SK-N-SH treated with all-trans-retinoic acid at 6 μM for 48 hours (cell line): Measurements from ENCODE around the gene CDKN2B.

Experiments
- BACH2 ChIP-seq: fragments of 250-450 bp; sonication (Bioruptor Pico); IDR thresholded peaks from 2 replicates; pipeline ENCODE4 v1.9.0; 2021; ENCODE audit warnings: mild to moderate bottlenecking, borderline replicate concordance
- ISL1 ChIP-seq: fragments of 250-450 bp; sonication (Bioruptor Pico); IDR thresholded peaks from 2 replicates; pipeline ENCODE4 v2.1.2; 2022; ENCODE audit warnings: mild to moderate bottlenecking, moderate library complexity
- SNAI2 ChIP-seq: fragments of 250-450 bp; sonication (Bioruptor Pico); IDR thresholded peaks from 2 replicates; pipeline ENCODE4 v1.5.0; 2020; ENCODE audit warnings: mild to moderate bottlenecking, moderate library complexity
- TSHZ2 ChIP-seq: fragments of 250-450 bp; sonication (Bioruptor Pico); IDR thresholded peaks from 2 replicates; pipeline ENCODE4 v1.5.0; 2020; ENCODE audit warnings: mild to moderate bottlenecking, moderate library complexity
- ZC3H10 ChIP-seq: fragments of 250-450 bp; sonication (Bioruptor Pico); IDR thresholded peaks from 2 replicates; pipeline ENCODE4 v1.5.1; 2021; ENCODE audit warnings: mild to moderate bottlenecking, moderate library complexity
- ZFP30 ChIP-seq: fragments of 450-650 bp; formaldehyde crosslinking; IDR thresholded peaks from 2 replicates; pipeline ENCODE4 v1.5.0; 2022; ENCODE audit warnings: mild to moderate bottlenecking, moderate library complexity
- ZNF70 ChIP-seq: fragments of 450-650 bp; formaldehyde crosslinking; IDR thresholded peaks from 2 replicates; pipeline ENCODE4 v1.5.0; 2020; ENCODE audit warnings: mild to moderate bottlenecking, moderate library complexity
- ZNF8 ChIP-seq: fragments of 450-650 bp; formaldehyde crosslinking; IDR thresholded peaks from 2 replicates; pipeline ENCODE4 v1.5.0; 2020; ENCODE audit warnings: mild to moderate bottlenecking, moderate library complexity
- TF ChIP-seq, protein P1 (sequence below): fragments of 250-450 bp; sonication (Bioruptor Pico); IDR thresholded peaks from 2 replicates; pipeline ENCODE4 v1.8.0; 2020; ENCODE audit warnings: mild to moderate bottlenecking, moderate library complexity, borderline replicate concordance

DNA sequence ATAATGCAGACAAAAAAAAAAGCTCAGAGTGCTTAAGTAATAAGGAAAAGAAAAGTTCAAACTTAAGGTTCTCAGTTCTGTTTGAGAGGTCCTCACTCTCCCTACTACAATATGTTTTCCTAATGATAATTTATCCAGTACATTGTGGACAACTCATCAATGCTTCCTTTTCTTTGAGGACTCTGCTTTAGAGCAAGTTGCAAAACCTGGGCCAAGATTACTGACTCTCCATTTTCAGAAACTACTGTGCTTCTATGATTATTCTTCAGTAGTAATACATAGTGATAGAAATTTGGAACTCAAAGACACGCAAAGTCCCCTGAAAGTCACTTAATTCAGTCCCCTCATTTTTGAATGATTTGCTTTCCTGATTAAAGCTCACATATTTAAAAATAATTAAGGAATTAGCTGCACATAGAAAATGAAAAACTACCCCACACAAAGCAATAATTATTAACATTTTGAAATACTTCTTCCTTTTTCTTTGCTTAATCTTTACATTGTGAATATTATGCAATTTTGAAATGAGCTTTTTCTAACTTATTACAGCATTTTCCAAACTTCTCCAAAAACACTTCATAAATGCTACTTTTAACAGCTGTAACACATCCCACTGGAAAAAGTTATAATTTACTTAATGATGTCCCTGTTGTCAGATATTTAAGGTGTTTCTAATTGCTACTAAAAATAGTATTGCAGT lies 26.1 kb downstream of the CDKN2B start:
- TF ChIP-seq, protein P1, sequence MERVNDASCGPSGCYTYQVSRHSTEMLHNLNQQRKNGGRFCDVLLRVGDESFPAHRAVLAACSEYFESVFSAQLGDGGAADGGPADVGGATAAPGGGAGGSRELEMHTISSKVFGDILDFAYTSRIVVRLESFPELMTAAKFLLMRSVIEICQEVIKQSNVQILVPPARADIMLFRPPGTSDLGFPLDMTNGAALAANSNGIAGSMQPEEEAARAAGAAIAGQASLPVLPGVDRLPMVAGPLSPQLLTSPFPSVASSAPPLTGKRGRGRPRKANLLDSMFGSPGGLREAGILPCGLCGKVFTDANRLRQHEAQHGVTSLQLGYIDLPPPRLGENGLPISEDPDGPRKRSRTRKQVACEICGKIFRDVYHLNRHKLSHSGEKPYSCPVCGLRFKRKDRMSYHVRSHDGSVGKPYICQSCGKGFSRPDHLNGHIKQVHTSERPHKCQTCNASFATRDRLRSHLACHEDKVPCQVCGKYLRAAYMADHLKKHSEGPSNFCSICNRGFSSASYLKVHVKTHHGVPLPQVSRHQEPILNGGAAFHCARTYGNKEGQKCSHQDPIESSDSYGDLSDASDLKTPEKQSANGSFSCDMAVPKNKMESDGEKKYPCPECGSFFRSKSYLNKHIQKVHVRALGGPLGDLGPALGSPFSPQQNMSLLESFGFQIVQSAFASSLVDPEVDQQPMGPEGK (CRISPR knock-in tag) = no peak
- TF ChIP-seq ISL1 (CRISPR knock-in tag) (no peak), ZFP30 (CRISPR knock-in tag) (no peak), ZNF8 (CRISPR knock-in tag) (no peak), ZNF70 (CRISPR knock-in tag) (no peak), BACH2 (no peak), SNAI2 (CRISPR knock-in tag) (no peak), TSHZ2 (CRISPR knock-in tag) (no peak), ZC3H10 (CRISPR knock-in tag) (no peak)
